HUES48 (cell line): ENCODE results near the gene RUNX1.

Experiments used
- H3K27ac ChIP-seq: one replicate; pipeline ENCODE4 v1.7.0; 2013; ENCODE audit warnings: low read depth, low read length, inconsistent platforms
- H3K27me3 ChIP-seq: 2 replicates; pipeline ENCODE4 v1.6.1; 2013; ENCODE audit warnings: mild to moderate bottlenecking, low read length; ENCODE audit not compliant: control insufficient read depth, insufficient read depth
- H3K36me3 ChIP-seq: 2 replicates; pipeline ENCODE4 v1.6.1; 2013; ENCODE audit warnings: low read length; ENCODE audit not compliant: control insufficient read depth, insufficient read depth
- H3K4me1 ChIP-seq: 2 replicates; pipeline ENCODE4 v1.6.1; 2013; ENCODE audit warnings: mild to moderate bottlenecking, low read length; ENCODE audit not compliant: control insufficient read depth, insufficient read depth
- H3K4me3 ChIP-seq: 2 replicates; pipeline ENCODE4 v1.5.1; 2013; ENCODE audit warnings: mild to moderate bottlenecking, low read depth, low read length
- H3K9ac ChIP-seq: 2 replicates; pipeline ENCODE4 v1.6.1; 2013; ENCODE audit warnings: mild to moderate bottlenecking, low read depth, low read length, moderate library complexity
- H3K9me3 ChIP-seq: 2 replicates; pipeline ENCODE4 v1.6.1; 2013; ENCODE audit warnings: low read length; ENCODE audit not compliant: control insufficient read depth, insufficient read depth

The RUNX1 gene

GRCh38 chr21:34980423-34981115, 68.5 kb downstream of the RUNX1 start:
- Histone ChIP-seq H3K9me3 (no peaks in the 10 kb centered on the region), H3K4me1 (peaks cover 6% of the 10 kb centered on the region; the same call in 1 of the 2 replicates), H3K36me3 (no peaks in the 10 kb centered on the region), H3K27me3 (no peaks in the 10 kb centered on the region), H3K4me3 (no peak overlapping the region), H3K27ac (no peak overlapping the region), H3K9ac (no peak overlapping the region)

GRCh38 chr21:34979383-34979782, 69.7 kb downstream of the RUNX1 start:
- Histone ChIP-seq H3K4me1 (peaks cover 6% of the 10 kb centered on the region; the same call in 1 of the 2 replicates), H3K27me3 (no peaks in the 10 kb centered on the region), H3K4me3 (no peak overlapping the region), H3K9ac (no peak overlapping the region), H3K36me3 (no peaks in the 10 kb centered on the region), H3K27ac (no peak overlapping the region), H3K9me3 (no peaks in the 10 kb centered on the region)

DNA sequence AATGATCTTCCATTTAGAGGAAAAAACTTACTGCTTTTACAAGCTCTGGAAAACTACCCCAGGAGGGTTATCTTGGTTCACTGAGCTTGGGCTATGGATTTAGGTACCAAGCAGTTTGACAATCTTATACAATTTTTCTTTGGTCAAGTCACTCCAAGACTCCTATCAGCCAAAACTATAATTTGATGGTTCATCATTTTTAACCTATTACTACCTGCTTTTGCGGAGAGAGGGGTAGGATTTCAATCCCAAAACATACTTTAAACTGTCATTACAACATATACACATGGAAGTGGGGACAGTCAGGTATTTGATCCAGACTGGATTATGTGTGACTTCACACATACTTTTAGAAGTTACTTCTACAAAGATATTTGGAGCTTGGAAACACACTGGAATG, 71.8 kb downstream of the RUNX1 start:
- no peaks in the 10 kb centered on the region for H3K4me1 ChIP-seq
- H3K36me3 ChIP-seq: no peaks in the 10 kb centered on the region
- H3K9me3 ChIP-seq: no peaks in the 10 kb centered on the region
- H3K4me3 ChIP-seq: no peak overlapping the region
- no peak overlapping the region for H3K9ac ChIP-seq
- H3K27me3 ChIP-seq: no peaks in the 10 kb centered on the region
- no peak overlapping the region for H3K27ac ChIP-seq

DNA sequence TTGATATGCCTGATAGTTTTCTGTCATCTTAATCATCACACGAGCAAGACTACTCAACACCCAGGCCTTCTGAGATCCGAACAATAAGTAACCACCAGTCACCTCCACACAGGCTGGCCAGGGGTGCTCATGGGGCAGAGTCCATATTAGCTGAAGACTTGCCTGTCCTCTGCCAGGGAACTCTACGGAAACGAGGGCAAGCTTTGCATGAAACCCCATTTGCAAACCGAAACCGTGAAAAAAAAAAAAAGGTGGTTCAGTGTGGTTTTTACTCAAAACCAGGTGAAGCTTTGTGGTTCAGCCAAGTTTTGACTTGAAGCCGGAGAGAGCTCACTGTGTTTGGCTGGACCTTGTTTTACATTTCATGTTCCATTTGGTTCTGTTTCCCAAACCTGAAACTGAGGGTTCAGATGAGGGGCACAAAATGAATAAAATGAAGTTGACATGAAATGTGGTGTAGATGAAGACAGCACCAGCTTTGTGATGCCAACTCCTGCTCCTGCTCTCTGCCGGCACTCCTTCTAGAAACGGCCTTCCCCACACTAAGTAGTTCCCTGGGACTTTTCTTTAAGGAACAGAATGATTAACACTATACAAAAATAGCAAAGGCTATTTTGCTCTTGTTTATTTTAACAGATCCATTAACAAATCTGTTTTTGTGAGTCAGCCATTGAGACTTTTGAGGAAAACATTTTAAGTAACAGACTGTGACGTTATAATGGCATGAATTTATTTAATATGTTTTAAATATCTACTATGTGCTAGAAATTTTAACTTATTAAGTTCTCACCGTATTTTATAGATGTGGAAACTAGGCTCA, 74.7 kb downstream of the RUNX1 start:
- Histone ChIP-seq H3K27ac (no peak overlapping the region), H3K9me3 (no peaks in the 10 kb centered on the region), H3K36me3 (no peaks in the 10 kb centered on the region), H3K27me3 (no peaks in the 10 kb centered on the region), H3K4me1 (no peaks in the 10 kb centered on the region), H3K9ac (no peak overlapping the region), H3K4me3 (no peak overlapping the region)

GRCh38 chr21:34973685-34974084, 75.4 kb downstream of the RUNX1 start:
- Histone ChIP-seq H3K9ac (no peak overlapping the region), H3K4me1 (no peaks in the 10 kb centered on the region), H3K9me3 (no peaks in the 10 kb centered on the region)

GRCh38 chr21:34971656-34972055, 77.4 kb downstream of the RUNX1 start:
- H3K4me3 ChIP-seq: no peak overlapping the region
- no peaks in the 10 kb centered on the region for H3K36me3 ChIP-seq
- no peaks in the 10 kb centered on the region for H3K4me1 ChIP-seq
- no peaks in the 10 kb centered on the region for H3K9me3 ChIP-seq
- H3K9ac ChIP-seq: no peak overlapping the region
- H3K27me3 ChIP-seq: no peaks in the 10 kb centered on the region
- no peak overlapping the region for H3K27ac ChIP-seq

More at GRCh38 chr21:34973685-34974084, 75.4 kb downstream of the RUNX1 start:
- Histone ChIP-seq H3K27me3 (no peaks in the 10 kb centered on the region), H3K27ac (no peak overlapping the region), H3K36me3 (no peaks in the 10 kb centered on the region), H3K4me3 (no peak overlapping the region)

DNA sequence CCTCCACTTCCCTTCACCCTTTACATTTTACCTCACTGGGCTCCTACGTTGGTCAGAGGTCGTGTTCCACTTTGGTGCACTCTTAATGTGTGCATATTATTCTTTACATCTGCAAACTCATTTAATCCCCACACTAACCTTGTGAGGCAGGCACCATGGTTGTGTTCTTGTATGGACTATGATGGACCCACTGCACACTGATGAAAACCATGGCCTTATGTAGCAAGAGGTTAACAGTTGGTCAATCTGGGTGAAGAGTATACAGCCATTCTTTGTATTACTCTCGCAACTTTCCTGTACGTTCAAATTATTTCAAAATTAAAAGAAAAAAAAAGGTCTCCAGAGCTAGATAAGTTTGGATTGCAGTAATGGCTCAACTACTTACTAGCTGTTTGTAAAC, 78.5 kb downstream of the RUNX1 start:
- Histone ChIP-seq H3K4me3 (no peak overlapping the region), H3K9me3 (no peaks in the 10 kb centered on the region), H3K27ac (no peak overlapping the region), H3K9ac (no peak overlapping the region), H3K36me3 (no peaks in the 10 kb centered on the region), H3K4me1 (no peaks in the 10 kb centered on the region), H3K27me3 (no peaks in the 10 kb centered on the region)

DNA sequence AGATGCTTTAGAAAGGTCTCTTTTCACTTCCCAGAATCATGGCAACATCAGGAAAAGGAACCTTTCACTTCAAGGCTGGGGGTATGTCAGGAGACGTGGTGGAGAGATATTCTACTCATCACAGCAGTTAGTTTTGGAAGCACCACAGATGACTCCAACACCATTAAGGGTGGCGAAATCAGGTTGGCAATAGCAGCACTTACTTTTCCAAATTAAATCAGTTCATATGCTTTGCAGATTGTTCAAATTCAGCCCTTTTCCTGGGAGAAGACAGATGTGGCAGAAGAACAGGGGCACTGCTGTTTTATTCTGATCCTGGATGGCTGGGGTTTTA, 79.0 kb downstream of the RUNX1 start:
- no peaks in the 10 kb centered on the region for H3K9me3 ChIP-seq
- no peaks in the 10 kb centered on the region for H3K4me1 ChIP-seq
- H3K36me3 ChIP-seq: no peaks in the 10 kb centered on the region
- no peaks in the 10 kb centered on the region for H3K27me3 ChIP-seq
- H3K9ac ChIP-seq: no peak overlapping the region
- no peak overlapping the region for H3K4me3 ChIP-seq
- no peak overlapping the region for H3K27ac ChIP-seq

- Histone ChIP-seq H3K4me1 (no peaks in the 10 kb centered on the region), H3K27ac (no peak overlapping the region), H3K9me3 (no peaks in the 10 kb centered on the region), H3K27me3 (no peaks in the 10 kb centered on the region), H3K4me3 (no peak overlapping the region), H3K36me3 (no peaks in the 10 kb centered on the region), H3K9ac (no peak overlapping the region)
These were observed 79.5 kb downstream of the RUNX1 start for GRCh38 chr21:34969423-34970166.

- no peak overlapping the region for H3K9ac ChIP-seq
- H3K4me1 ChIP-seq: no peaks in the 10 kb centered on the region
- no peaks in the 10 kb centered on the region for H3K27me3 ChIP-seq
- no peaks in the 10 kb centered on the region for H3K36me3 ChIP-seq
- H3K27ac ChIP-seq: no peak overlapping the region
- no peak overlapping the region for H3K4me3 ChIP-seq
- H3K9me3 ChIP-seq: no peaks in the 10 kb centered on the region
These were observed 80.4 kb downstream of the RUNX1 start for GRCh38 chr21:34968414-34969333.
